IPS-18c (cell line): ENCODE measurements around the gene ZC3H11A.
"Not testable (repeated sequence)": the region's sequence is repeated elsewhere in the genome, so short reads cannot be mapped to it uniquely, and the experiment has no call there.

Experiments
- H3K4me3 ChIP-seq: 2 replicates; pipeline ENCODE4 v1.7.0; 2013; ENCODE audit warnings: low read depth, mild to moderate bottlenecking, low read length, moderate library complexity; ENCODE audit not compliant: insufficient read depth
- H3K9me3 ChIP-seq: one replicate; pipeline ENCODE4 v1.6.1; 2013; ENCODE audit warnings: mild to moderate bottlenecking, low read length, moderate library complexity; ENCODE audit not compliant: control insufficient read depth, insufficient read depth

The ZC3H11A gene

GRCh38 chr1:203776636-203777035 is 18.8 kb upstream of the ZC3H11A start:
- Histone ChIP-seq H3K9me3 (no peaks in the 10 kb centered on the region), H3K4me3 (no peak overlapping the region)

GRCh38 chr1:203777596-203777995 is 17.8 kb upstream of the ZC3H11A start:
- H3K9me3 ChIP-seq, result no peaks in the 10 kb centered on the region
- no peak overlapping the region for H3K4me3 ChIP-seq

GRCh38 chr1:203778146-203778545 is 17.3 kb upstream of the ZC3H11A start:
- no peak overlapping the region for H3K4me3 ChIP-seq
- H3K9me3 ChIP-seq, result no peaks in the 10 kb centered on the region

GRCh38 chr1:203778789-203779188 is 16.6 kb upstream of the ZC3H11A start:
- H3K9me3 ChIP-seq, result no peaks in the 10 kb centered on the region
- H3K4me3 ChIP-seq, result no peak overlapping the region

- Histone ChIP-seq H3K4me3 (no peak overlapping the region), H3K9me3 (no peaks in the 10 kb centered on the region)
Observed at GRCh38 chr1:203781962-203782361, 13.5 kb upstream of the ZC3H11A start.

- Histone ChIP-seq H3K4me3 (no peak overlapping the region), H3K9me3 (no peaks in the 10 kb centered on the region)
Observed at GRCh38 chr1:203789966-203790365, 5.5 kb upstream of the ZC3H11A start.

- H3K9me3 ChIP-seq, result no peaks in the 10 kb centered on the region
- H3K4me3 ChIP-seq, result no peak overlapping the region
Observed at GRCh38 chr1:203791498-203791897, 3.9 kb upstream of the ZC3H11A start.

- no peaks in the 10 kb centered on the region for H3K9me3 ChIP-seq
- no peak overlapping the region for H3K4me3 ChIP-seq
Observed at GRCh38 chr1:203792486-203792885, 2.9 kb upstream of the ZC3H11A start.

GRCh38 chr1:203793561-203793960 is 1.9 kb upstream of the ZC3H11A start:
- H3K9me3 ChIP-seq, H3K4me3 ChIP-seq: not testable (repeated sequence)

GRCh38 chr1:203794764-203795440 is 521 bp upstream of the ZC3H11A start:
- H3K4me3 ChIP-seq, result no peak overlapping the region
- peaks cover 2% of the 10 kb centered on the region for H3K9me3 ChIP-seq

- H3K9me3 ChIP-seq, result peaks cover 2% of the 10 kb centered on the region
- peak overlapping the region; percentile 84 for H3K4me3 ChIP-seq
Observed at GRCh38 chr1:203796236-203796605, 798 bp downstream of the ZC3H11A start.

- Histone ChIP-seq H3K9me3 (peaks cover 2% of the 10 kb centered on the region), H3K4me3 (no peak overlapping the region)
Observed at GRCh38 chr1:203797216-203797615, 1.8 kb downstream of the ZC3H11A start.

- no peak overlapping the region for H3K4me3 ChIP-seq
Observed at GRCh38 chr1:203797948-203798655, 2.7 kb downstream of the ZC3H11A start.

GRCh38 chr1:203799157-203799556 is 3.7 kb downstream of the ZC3H11A start:
- H3K9me3 ChIP-seq, result peaks cover 4% of the 10 kb centered on the region
- H3K4me3 ChIP-seq, result no peak overlapping the region

More at GRCh38 chr1:203797948-203798655, 2.7 kb downstream of the ZC3H11A start:
- H3K9me3 ChIP-seq, result peaks cover 4% of the 10 kb centered on the region

- Histone ChIP-seq H3K4me3 (no peak overlapping the region), H3K9me3 (peaks cover 4% of the 10 kb centered on the region)
Observed at GRCh38 chr1:203799971-203800370, 4.5 kb downstream of the ZC3H11A start.

- no peak overlapping the region for H3K4me3 ChIP-seq
- peaks cover 2% of the 10 kb centered on the region for H3K9me3 ChIP-seq
Observed at GRCh38 chr1:203805689-203806088, 10.3 kb downstream of the ZC3H11A start.

GRCh38 chr1:203807196-203807595 is 11.8 kb downstream of the ZC3H11A start:
- Histone ChIP-seq H3K4me3 (no peak overlapping the region), H3K9me3 (peaks cover 2% of the 10 kb centered on the region)

GRCh38 chr1:203813581-203814341 is 18.3 kb downstream of the ZC3H11A start:
- Histone ChIP-seq H3K9me3 (no peaks in the 10 kb centered on the region), H3K4me3 (no peak overlapping the region)
